ENCODE results near the gene NOD1.

DNA sequence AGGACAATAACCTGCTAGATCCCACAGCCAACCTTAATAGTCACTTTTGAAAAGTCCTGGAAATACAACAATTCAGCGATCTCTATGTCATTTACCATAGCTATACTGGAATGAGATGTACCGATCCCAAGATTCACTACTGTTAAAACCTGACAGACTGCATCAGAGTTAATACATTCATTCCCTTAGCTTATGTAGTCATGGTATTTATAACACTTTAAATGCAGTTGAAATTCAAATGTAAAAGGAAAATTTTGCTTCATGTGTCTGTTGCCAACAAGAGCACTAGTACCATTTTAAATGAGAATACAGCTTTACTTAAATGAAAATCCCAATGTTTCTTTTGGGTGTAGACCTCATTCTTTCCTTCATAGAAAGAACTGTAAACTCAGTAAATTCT lies 37.2 kb upstream of the NOD1 start:
- TF ChIP-seq POLR2AphosphoS5 (IDR thresholded peaks at IDR 0.05; ENCODE audit: low read depth, low read length), result no peak
- TF ChIP-seq REST (IDR thresholded peaks at IDR 0.05; ENCODE audit: insufficient read depth in 1 of 2, low read depth in 2 of 2, low read length in 2 of 2), result no peak
- TF ChIP-seq TAF1 (IDR thresholded peaks at IDR 0.05; ENCODE audit: borderline replicate concordance, insufficient read depth, low read length), result no peak

All from PFSK-1 (cell line).